Measurements from ENCODE around the gene PRSS12. TPM values are rescaled to one million over a fixed set of nuclear protein-coding genes. Genes with fewer than 3 reads are reported as not detected.

The PRSS12 gene
- total RNA-seq, 6 experiments from 2014 or later, result 56.6 to 88.0 (median 79.9) TPM

- Mint-ChIP-seq H3K27me3 (ENCODE audit: insufficient read depth) (peaks cover 3% of the 10 kb centered on the region; the same call in 1 of the 2 replicates), H3K27ac (no peak overlapping the region; the same call in 1 of the 2 replicates), H3K4me3 (peak overlapping the region; percentile 23; the same call in 1 of the 2 replicates), H3K36me3 (ENCODE audit: low read depth) (peaks cover 20% of the 10 kb centered on the region), H3K9me3 (no peaks in the 10 kb centered on the region), H3K4me1 (ENCODE audit: low read depth) (peaks cover 74% of the 10 kb centered on the region)
- DNase-seq, result no peak
- TF ChIP-seq CTCF (IDR thresholded peaks at IDR 0.05), result no peak
Observed at GRCh38 chr4:118348886-118349285, 3.9 kb downstream of the PRSS12 start.

GRCh38 chr4:118346495-118346894 is 6.3 kb downstream of the PRSS12 start:
- DNase-seq, result no peak
- Mint-ChIP-seq H3K36me3 (ENCODE audit: low read depth) (peaks cover 28% of the 10 kb centered on the region), H3K4me1 (ENCODE audit: low read depth) (peaks cover 73% of the 10 kb centered on the region), H3K4me3 (no peak overlapping the region; the same call in 1 of the 2 replicates), H3K9me3 (no peaks in the 10 kb centered on the region), H3K27me3 (ENCODE audit: insufficient read depth) (peaks cover 2% of the 10 kb centered on the region; the same call in 1 of the 2 replicates), H3K27ac (no peak overlapping the region; the same call in 1 of the 2 replicates)
- no peak for TF ChIP-seq CTCF (IDR thresholded peaks at IDR 0.05)

GRCh38 chr4:118345813-118346212 is 7.0 kb downstream of the PRSS12 start:
- H3K27ac Mint-ChIP-seq, result peak overlapping the region; percentile 70
- H3K4me1 Mint-ChIP-seq (ENCODE audit: low read depth), result peaks cover 73% of the 10 kb centered on the region
- H3K36me3 Mint-ChIP-seq (ENCODE audit: low read depth), result peaks cover 28% of the 10 kb centered on the region
- no peak for TF ChIP-seq CTCF (IDR thresholded peaks at IDR 0.05)
- DNase-seq, result no peak
- H3K4me3 Mint-ChIP-seq, result peak overlapping the region; percentile 61
- no peaks in the 10 kb centered on the region for H3K9me3 Mint-ChIP-seq
- H3K27me3 Mint-ChIP-seq (ENCODE audit: insufficient read depth), result peaks cover 2% of the 10 kb centered on the region; the same call in 1 of the 2 replicates

- no peak for DNase-seq
- H3K9me3 Mint-ChIP-seq, result no peaks in the 10 kb centered on the region
- H3K4me3 Mint-ChIP-seq, result no peak overlapping the region
- peaks cover 73% of the 10 kb centered on the region for H3K4me1 Mint-ChIP-seq (ENCODE audit: low read depth)
- H3K27ac Mint-ChIP-seq, result peak overlapping the region; percentile 52; the same call in 1 of the 2 replicates
- H3K36me3 Mint-ChIP-seq (ENCODE audit: low read depth), result peaks cover 30% of the 10 kb centered on the region
- no peak for TF ChIP-seq CTCF (IDR thresholded peaks at IDR 0.05)
- peaks cover 2% of the 10 kb centered on the region; the same call in 1 of the 2 replicates for H3K27me3 Mint-ChIP-seq (ENCODE audit: insufficient read depth)
Observed at GRCh38 chr4:118344801-118345200, 8.0 kb downstream of the PRSS12 start.

GRCh38 chr4:118343501-118343900 is 9.3 kb downstream of the PRSS12 start:
- peaks cover 20% of the 10 kb centered on the region for H3K36me3 Mint-ChIP-seq (ENCODE audit: low read depth)
- H3K27me3 Mint-ChIP-seq (ENCODE audit: insufficient read depth), result peaks cover 2% of the 10 kb centered on the region; the same call in 1 of the 2 replicates
- H3K9me3 Mint-ChIP-seq, result no peaks in the 10 kb centered on the region
- no peak for DNase-seq
- H3K4me1 Mint-ChIP-seq (ENCODE audit: low read depth), result peaks cover 75% of the 10 kb centered on the region
- no peak overlapping the region for H3K4me3 Mint-ChIP-seq
- no peak for TF ChIP-seq CTCF (IDR thresholded peaks at IDR 0.05)
- H3K27ac Mint-ChIP-seq, result no peak overlapping the region

Data from HFFc6 (cell line).